DOHH2 (cell line): Measurements from ENCODE around the gene PRAME.

Experiments
- H3F3A ChIP-seq: fragments of 200-600 bp; sonication (generic), shearing (Covaris generic); 2 replicates; pipeline ENCODE4 v1.6.0; 2016; ENCODE audit warnings: antibody characterized with exemption, mild to moderate bottlenecking; ENCODE audit not compliant: control insufficient read depth, insufficient read depth
- H3K27ac ChIP-seq: fragments of 200-600 bp; sonication (generic); 2 replicates; pipeline ENCODE4 v1.5.1; 2014; ENCODE audit warnings: low read depth, mild to moderate bottlenecking, low read length, moderate library complexity
- H3K27me3 ChIP-seq: fragments of 200-600 bp; sonication (generic); 2 replicates; pipeline ENCODE4 v1.6.1; 2014; ENCODE audit warnings: mild to moderate bottlenecking, low read length, mixed read lengths; ENCODE audit not compliant: control insufficient read depth
- H3K36me3 ChIP-seq: fragments of 200-600 bp; sonication (generic); 2 replicates; pipeline ENCODE4 v1.6.1; 2014; ENCODE audit warnings: mild to moderate bottlenecking, low read length, moderate library complexity, mixed read lengths; ENCODE audit not compliant: control insufficient read depth
- H3K4me1 ChIP-seq: fragments of 200-600 bp; sonication (generic); 2 replicates; pipeline ENCODE4 v1.6.1; 2014; ENCODE audit warnings: mild to moderate bottlenecking, low read length, mixed read lengths; ENCODE audit not compliant: control insufficient read depth
- H3K4me2 ChIP-seq: fragments of 200-600 bp; sonication (generic); 2 replicates; pipeline ENCODE4 v1.6.0; 2014; ENCODE audit warnings: mild to moderate bottlenecking, low read length, moderate library complexity
- H3K4me3 ChIP-seq: fragments of 200-600 bp; sonication (generic); 2 replicates; pipeline ENCODE4 v1.5.1; 2014; ENCODE audit warnings: mild to moderate bottlenecking, low read length, mixed read lengths
- H3K79me2 ChIP-seq: fragments of 200-600 bp; sonication (generic); 2 replicates; pipeline ENCODE4 v1.6.1; 2014; ENCODE audit warnings: mild to moderate bottlenecking, low read length, mixed read lengths; ENCODE audit not compliant: control insufficient read depth
- H3K9me2 ChIP-seq: fragments of 200-600 bp; sonication (generic); replicated peaks from 2 replicates; pipeline ENCODE4 v1.6.1; 2014; ENCODE audit warnings: mild to moderate bottlenecking, low read length, mixed read lengths; ENCODE audit not compliant: control insufficient read depth
- H3K9me3 ChIP-seq: fragments of 200-600 bp; sonication (generic); 2 replicates; pipeline ENCODE4 v1.6.1; 2014; ENCODE audit warnings: antibody characterized with exemption, low read length, mixed read lengths; ENCODE audit not compliant: control insufficient read depth, insufficient read depth
- H4K20me1 ChIP-seq: fragments of 200-600 bp; sonication (generic); 2 replicates; pipeline ENCODE4 v1.6.0; 2014; ENCODE audit warnings: low read depth, mild to moderate bottlenecking, antibody characterized with exemption, low read length, moderate library complexity; ENCODE audit not compliant: control insufficient read depth, insufficient read depth
- EZH2phosphoT487 ChIP-seq: fragments of 200-600 bp; sonication (generic); IDR thresholded peaks from 2 replicates; pipeline ENCODE4 v1.6.1; 2017; ENCODE audit warnings: borderline replicate concordance, mild to moderate bottlenecking, antibody characterized with exemption, low read length, moderate library complexity, mixed read lengths
- TF ChIP-seq, protein P1 (sequence below): fragments of 200-600 bp; sonication (generic); IDR thresholded peaks from one replicate; pipeline ENCODE4 v1.5.1; 2014; ENCODE audit warnings: antibody characterized with exemption, mild to moderate bottlenecking, low read depth, low read length; ENCODE audit not compliant: poor library complexity, severe bottlenecking

The PRAME gene

DNA sequence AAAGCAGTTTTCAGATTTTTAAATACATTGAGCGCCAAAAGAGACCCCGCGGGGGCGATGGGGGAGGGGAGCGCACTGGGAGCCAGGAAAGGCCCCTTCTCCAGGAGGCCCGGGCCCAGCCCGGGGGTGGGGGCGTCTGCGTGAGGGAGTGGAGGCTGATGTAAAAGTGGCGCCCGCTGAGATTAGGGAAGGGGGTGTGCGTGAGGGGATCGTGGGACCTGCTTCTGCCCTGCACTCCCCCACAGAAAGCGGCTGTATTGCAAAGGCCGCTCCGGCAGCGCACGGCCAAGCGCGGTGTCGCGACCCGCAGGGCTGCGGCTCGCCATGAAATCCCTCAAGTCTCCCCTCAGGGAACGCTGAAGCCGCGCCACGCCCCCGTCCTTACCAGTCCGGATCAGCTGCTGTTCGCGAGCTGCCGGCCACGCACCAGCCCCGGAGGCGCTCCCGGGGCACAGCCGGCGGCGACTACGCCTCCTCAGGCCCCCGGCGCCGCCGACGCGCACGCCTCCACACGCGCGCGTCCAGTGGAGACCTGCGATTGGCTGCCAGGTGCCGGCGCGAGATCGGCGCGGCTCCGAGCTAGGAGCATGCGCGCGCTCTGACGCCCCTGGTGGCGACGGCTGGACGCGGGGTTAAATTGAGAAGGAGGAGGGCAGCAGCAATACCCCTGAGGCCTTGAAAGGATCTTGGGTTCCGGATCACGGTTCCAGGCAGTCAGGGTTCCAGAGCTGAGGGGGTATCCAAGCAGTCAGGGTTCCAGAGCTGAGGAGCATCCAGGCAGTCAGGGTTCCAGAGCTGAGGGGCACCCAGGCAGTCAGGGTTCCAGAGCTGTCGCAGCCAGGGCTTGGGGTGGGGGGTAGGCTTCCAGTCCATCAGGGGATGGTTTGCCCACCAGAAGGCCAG, 50.5 kb downstream of the PRAME start, which contains the start of gene ZNF280B:
Gene ZNF280B, minus strand, starts transcription at position 469 of the 903 bp plus-strand sequence. CDS start 19,344 bp downstream, outside the sequence.
- peaks cover 21% of the 10 kb centered on the region for H3K79me2 ChIP-seq
- no peaks in the 10 kb centered on the region for H4K20me1 ChIP-seq
- peak within 1 kb of the TSS; percentile 90 for H3K4me2 ChIP-seq
- peaks cover 36% of the 10 kb centered on the region for H3K36me3 ChIP-seq
- H3K9me2 ChIP-seq: no peaks in the 10 kb centered on the region
- no peak within 1 kb of the TSS for H3K27ac ChIP-seq
- peak within 1 kb of the TSS; percentile 87 for H3K4me3 ChIP-seq
- peaks cover 25% of the 10 kb centered on the region for H3K4me1 ChIP-seq
- TF ChIP-seq, protein P1, sequence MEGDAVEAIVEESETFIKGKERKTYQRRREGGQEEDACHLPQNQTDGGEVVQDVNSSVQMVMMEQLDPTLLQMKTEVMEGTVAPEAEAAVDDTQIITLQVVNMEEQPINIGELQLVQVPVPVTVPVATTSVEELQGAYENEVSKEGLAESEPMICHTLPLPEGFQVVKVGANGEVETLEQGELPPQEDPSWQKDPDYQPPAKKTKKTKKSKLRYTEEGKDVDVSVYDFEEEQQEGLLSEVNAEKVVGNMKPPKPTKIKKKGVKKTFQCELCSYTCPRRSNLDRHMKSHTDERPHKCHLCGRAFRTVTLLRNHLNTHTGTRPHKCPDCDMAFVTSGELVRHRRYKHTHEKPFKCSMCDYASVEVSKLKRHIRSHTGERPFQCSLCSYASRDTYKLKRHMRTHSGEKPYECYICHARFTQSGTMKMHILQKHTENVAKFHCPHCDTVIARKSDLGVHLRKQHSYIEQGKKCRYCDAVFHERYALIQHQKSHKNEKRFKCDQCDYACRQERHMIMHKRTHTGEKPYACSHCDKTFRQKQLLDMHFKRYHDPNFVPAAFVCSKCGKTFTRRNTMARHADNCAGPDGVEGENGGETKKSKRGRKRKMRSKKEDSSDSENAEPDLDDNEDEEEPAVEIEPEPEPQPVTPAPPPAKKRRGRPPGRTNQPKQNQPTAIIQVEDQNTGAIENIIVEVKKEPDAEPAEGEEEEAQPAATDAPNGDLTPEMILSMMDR: peak; percentile 82
- no peak for TF ChIP-seq EZH2phosphoT487
- H3F3A ChIP-seq: 0 out of 2 replicates have a peak, but pooled peaks cover 3% of the 10 kb centered on the region
- H3K9me3 ChIP-seq: 0 out of 2 replicates have a peak, but pooled peaks cover 5% of the 10 kb centered on the region
- no peaks in the 10 kb centered on the region for H3K27me3 ChIP-seq

DNA sequence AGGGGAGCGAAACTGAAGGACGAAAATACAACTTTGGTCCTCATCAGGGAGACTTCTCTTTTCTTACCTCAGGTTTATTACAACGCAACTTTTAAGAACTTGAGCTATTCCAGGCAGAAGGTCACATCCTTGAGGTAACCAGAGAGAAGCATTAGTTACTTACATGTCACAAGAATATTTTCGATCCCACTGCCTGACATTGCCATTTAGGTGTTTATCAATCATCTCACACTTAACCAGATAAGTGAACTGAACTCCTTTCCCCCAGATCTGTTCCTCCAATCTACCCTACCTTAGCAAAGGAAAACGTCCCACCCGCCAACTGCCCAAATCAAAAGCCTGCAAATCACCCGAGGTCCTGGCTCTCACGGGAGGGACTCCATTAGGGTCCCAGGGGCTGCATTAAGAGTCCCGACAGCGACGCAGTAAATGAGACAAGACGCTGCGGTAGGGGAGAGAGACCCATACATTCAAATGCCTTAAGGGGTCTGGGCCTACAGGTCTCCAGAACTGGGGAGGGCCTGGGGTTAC, 51.3 kb downstream of the PRAME start:
- Histone ChIP-seq H3K36me3 (peaks cover 43% of the 10 kb centered on the region), H3K4me1 (peaks cover 25% of the 10 kb centered on the region), H3K79me2 (peaks cover 21% of the 10 kb centered on the region), H3K27me3 (no peaks in the 10 kb centered on the region), H4K20me1 (no peaks in the 10 kb centered on the region), H3F3A (0 out of 2 replicates have a peak, but pooled peaks cover 3% of the 10 kb centered on the region), H3K4me3 (peak overlapping the region; percentile 87), H3K9me3 (0 out of 2 replicates have a peak, but pooled peaks cover 5% of the 10 kb centered on the region), H3K27ac (no peak overlapping the region), H3K9me2 (no peaks in the 10 kb centered on the region), H3K4me2 (peak overlapping the region; percentile 90)
- TF ChIP-seq, protein P1: no peak
- TF ChIP-seq EZH2phosphoT487: no peak

DNA sequence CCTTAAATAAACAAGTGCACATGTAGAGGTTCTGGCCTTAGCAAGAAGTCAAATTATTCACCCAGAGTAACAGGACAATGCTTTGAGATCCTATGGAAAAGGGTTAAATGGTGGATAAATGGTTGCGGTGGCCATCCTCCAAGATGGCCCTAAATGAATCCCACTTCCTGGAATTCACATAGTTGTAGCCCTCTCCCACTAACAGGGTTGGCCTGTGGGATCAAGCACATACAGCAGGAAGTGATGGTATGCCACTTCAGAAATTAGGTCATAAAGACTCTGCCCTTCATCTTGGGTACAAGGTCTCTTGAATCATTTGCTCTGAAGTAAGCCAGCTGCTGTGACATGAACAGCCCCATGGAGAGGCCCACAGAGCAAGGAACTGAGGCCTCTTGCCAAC, 52.3 kb downstream of the PRAME start:
- peaks cover 21% of the 10 kb centered on the region for H3K79me2 ChIP-seq
- peak overlapping the region; percentile 87; the same call in 1 of the 2 replicates for H3K4me3 ChIP-seq
- 0 out of 2 replicates have a peak, but pooled peaks cover 5% of the 10 kb centered on the region for H3K9me3 ChIP-seq
- peaks cover 20% of the 10 kb centered on the region for H3K4me1 ChIP-seq
- peak overlapping the region; percentile 90 for H3K4me2 ChIP-seq
- H3K9me2 ChIP-seq: no peaks in the 10 kb centered on the region
- 0 out of 2 replicates have a peak, but pooled peaks cover 3% of the 10 kb centered on the region for H3F3A ChIP-seq
- H3K27ac ChIP-seq: no peak overlapping the region
- H3K36me3 ChIP-seq: peaks cover 54% of the 10 kb centered on the region
- no peaks in the 10 kb centered on the region for H4K20me1 ChIP-seq
- H3K27me3 ChIP-seq: no peaks in the 10 kb centered on the region
- TF ChIP-seq EZH2phosphoT487: no peak
- TF ChIP-seq, protein P1: no peak
